Fibroblast of mammary gland (primary cell): ENCODE measurements around the gene PPP1R3C.
A peak's percentile ranks its signal among the peaks of the same experiment; 100 is the strongest.

Experiments used
- DNase-seq: peaks from one replicate; pipeline ENCODE4 v3.0.0-alpha.2; 2010; ENCODE audit warnings: low read depth
- H3K4me3 ChIP-seq: 2 replicates; pipeline ENCODE4 v1.5.1; 2011; ENCODE audit warnings: low read depth, mild to moderate bottlenecking, low read length, moderate library complexity; ENCODE audit not compliant: control insufficient read depth
- TF ChIP-seq, protein P1 (sequence below): conservative IDR thresholded peaks from 2 replicates; pipeline ENCODE4 v1.5.1; 2011; ENCODE audit warnings: low read depth, low read length, inconsistent platforms; ENCODE audit not compliant: control insufficient read depth, insufficient read depth

PPP1R3C gene

DNA sequence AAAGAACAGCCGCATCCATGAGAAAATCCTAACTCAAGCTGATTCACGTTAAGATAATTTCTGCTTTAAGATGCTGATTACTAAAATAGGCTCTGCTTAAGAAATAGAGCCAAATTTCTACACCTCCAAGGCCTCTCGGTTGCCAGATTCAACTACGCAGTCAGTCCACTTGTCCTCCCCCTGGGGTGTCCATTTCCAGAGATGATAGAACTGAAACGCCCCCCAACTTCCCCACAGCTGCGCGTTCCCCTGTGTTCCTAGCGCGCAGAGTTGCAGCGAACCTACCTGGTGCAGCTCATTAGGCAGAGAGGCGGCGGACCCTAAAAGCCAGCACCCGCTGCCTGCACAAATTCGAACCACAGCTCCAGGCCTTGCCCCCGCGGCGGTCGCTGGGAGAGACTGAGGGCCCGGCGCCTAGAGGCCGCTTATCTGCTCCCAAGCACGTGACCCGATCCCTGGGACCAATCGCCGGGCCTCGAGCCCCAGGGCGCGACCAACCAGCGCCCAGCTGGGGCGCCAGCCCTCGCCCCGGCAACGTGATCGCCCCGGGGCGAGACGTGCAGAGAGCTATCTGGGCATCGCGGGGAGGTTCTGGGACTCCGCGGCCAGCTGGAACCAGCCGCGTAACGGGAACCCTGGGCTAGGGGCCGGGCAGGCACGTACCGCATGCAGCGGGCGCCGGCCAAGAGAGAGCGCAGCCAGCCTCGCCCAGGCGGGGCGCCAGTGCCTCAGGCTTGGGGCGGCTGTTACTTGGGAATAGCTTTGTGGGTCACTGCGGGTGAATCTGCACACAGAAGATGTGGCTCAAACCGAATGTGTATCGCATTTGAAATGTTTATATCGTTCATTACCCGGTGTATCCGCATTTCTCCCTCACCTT is at the start of gene PPP1R3C:
PPP1R3C (minus strand) TSS at position 401 of the 880 bp plus-strand sequence; CDS start at position 299, 102 bp downstream.
- TF ChIP-seq, protein P1, sequence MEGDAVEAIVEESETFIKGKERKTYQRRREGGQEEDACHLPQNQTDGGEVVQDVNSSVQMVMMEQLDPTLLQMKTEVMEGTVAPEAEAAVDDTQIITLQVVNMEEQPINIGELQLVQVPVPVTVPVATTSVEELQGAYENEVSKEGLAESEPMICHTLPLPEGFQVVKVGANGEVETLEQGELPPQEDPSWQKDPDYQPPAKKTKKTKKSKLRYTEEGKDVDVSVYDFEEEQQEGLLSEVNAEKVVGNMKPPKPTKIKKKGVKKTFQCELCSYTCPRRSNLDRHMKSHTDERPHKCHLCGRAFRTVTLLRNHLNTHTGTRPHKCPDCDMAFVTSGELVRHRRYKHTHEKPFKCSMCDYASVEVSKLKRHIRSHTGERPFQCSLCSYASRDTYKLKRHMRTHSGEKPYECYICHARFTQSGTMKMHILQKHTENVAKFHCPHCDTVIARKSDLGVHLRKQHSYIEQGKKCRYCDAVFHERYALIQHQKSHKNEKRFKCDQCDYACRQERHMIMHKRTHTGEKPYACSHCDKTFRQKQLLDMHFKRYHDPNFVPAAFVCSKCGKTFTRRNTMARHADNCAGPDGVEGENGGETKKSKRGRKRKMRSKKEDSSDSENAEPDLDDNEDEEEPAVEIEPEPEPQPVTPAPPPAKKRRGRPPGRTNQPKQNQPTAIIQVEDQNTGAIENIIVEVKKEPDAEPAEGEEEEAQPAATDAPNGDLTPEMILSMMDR = peak; percentile 15
- peak within 1 kb of the TSS; percentile 54 for H3K4me3 ChIP-seq
- DNase-seq = peak; percentile 79

GRCh38 chr10:91681361-91682276 is 48.7 kb upstream of the PPP1R3C start:
- TF ChIP-seq, protein P1 = no peak
- no peak overlapping the region for H3K4me3 ChIP-seq
- DNase-seq = peak; percentile 16

DNA sequence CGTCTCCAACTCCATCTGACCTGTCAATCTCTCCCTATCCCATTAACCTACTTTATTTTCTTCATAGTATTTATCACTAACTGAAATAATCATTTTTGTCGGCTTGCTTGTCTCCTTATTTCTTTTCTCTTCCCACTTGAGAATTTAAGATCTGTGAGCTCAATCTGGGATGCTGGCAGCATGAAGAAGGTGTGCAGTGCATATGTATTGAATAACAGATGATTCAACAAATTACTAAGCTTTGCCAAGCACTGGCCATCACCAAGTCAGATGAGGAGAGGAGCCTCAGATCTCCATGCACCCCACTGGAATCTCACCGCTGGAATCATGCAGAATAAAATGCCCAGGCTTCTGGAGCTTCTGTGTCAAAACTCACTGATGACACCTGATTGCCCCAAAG is 47.6 kb upstream of the PPP1R3C start:
- no peak overlapping the region for H3K4me3 ChIP-seq
- TF ChIP-seq, protein P1 = no peak
- peak; percentile 27 for DNase-seq

- TF ChIP-seq, protein P1 = no peak
- H3K4me3 ChIP-seq = no peak overlapping the region
- DNase-seq = no peak
These were observed 46.4 kb upstream of the PPP1R3C start for GRCh38 chr10:91679296-91679695.

DNA sequence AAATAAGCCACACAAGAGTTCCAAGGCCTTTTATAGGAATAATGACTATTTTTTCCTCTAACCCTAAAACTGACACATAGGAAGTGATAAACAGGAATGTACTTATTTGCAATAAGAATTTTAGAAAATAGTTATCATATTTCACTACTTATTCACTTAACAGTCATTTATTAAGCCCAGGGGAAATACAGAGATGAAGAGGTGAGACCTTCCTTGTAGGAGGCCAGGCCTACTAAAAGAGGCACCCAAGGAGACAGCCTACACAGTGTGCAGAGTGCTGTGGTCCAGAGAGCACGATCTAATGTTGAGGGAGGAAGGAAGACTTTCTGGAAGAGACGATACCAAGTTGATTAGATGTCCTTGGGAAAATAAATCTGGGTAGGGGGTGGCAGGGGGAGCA is 45.0 kb upstream of the PPP1R3C start:
- TF ChIP-seq, protein P1 = no peak
- DNase-seq = no peak
- no peak overlapping the region for H3K4me3 ChIP-seq

GRCh38 chr10:91672021-91672608 is 39.2 kb upstream of the PPP1R3C start:
- TF ChIP-seq, protein P1 = no peak
- no peak overlapping the region for H3K4me3 ChIP-seq
- DNase-seq = peak; percentile 62
